ENCODE measurements around the gene CACNG6. TPM values are rescaled to one million over a fixed set of nuclear protein-coding genes. Genes with fewer than 3 reads are reported as not detected.

CACNG6 gene
- total and polyA plus RNA-seq, 2 donors (not counting 3 experiments of a cell fraction or from before 2014, with no cell fraction given): 5.0 to 5.4 TPM

- no peaks in the 10 kb centered on the region for H3K79me2 ChIP-seq (ENCODE audit: control insufficient read depth, insufficient read depth, low read length)
- POLR2A ChIA-PET: no interaction called here
- TF ChIP-seq POLR2A (IDR thresholded peaks at IDR 0.05; ENCODE audit: low read depth, low read length) (no peak), POLR2AphosphoS5 (IDR thresholded peaks at IDR 0.05; ENCODE audit: insufficient read depth, low read depth, low read length) (no peak), FOS (IDR thresholded peaks at IDR 0.05; ENCODE audit: borderline replicate concordance, insufficient read depth, low read length) (no peak), GATA2 (IDR thresholded peaks at IDR 0.05; ENCODE audit: insufficient read depth, insufficient read length, low read depth, low read length) (no peak)
- TF ChIP-seq, protein P1, sequence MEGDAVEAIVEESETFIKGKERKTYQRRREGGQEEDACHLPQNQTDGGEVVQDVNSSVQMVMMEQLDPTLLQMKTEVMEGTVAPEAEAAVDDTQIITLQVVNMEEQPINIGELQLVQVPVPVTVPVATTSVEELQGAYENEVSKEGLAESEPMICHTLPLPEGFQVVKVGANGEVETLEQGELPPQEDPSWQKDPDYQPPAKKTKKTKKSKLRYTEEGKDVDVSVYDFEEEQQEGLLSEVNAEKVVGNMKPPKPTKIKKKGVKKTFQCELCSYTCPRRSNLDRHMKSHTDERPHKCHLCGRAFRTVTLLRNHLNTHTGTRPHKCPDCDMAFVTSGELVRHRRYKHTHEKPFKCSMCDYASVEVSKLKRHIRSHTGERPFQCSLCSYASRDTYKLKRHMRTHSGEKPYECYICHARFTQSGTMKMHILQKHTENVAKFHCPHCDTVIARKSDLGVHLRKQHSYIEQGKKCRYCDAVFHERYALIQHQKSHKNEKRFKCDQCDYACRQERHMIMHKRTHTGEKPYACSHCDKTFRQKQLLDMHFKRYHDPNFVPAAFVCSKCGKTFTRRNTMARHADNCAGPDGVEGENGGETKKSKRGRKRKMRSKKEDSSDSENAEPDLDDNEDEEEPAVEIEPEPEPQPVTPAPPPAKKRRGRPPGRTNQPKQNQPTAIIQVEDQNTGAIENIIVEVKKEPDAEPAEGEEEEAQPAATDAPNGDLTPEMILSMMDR (IDR thresholded peaks at IDR 0.05; ENCODE audit: extremely low read depth in 1 of 2, insufficient read depth in 1 of 2, low read depth in 1 of 2, low read length in 2 of 2): no peak
- TF ChIP-seq, protein P2, sequence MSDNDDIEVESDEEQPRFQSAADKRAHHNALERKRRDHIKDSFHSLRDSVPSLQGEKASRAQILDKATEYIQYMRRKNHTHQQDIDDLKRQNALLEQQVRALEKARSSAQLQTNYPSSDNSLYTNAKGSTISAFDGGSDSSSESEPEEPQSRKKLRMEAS (IDR thresholded peaks at IDR 0.05; ENCODE audit: insufficient read depth, insufficient read length): no peak
- H3K27ac ChIP-seq (ENCODE audit: insufficient read depth, low read depth, low read length): no peak overlapping the region
- H3K9ac ChIP-seq (replicated peaks; ENCODE audit: extremely low read depth, insufficient read depth, low read length): no peak overlapping the region
- intact Hi-C loops (cut with micrococcal nuclease): no loop called here
- no peaks in the 10 kb centered on the region for H3K4me1 ChIP-seq (ENCODE audit: control insufficient read depth, extremely low read depth, insufficient read depth, low read length)
- H3K36me3 ChIP-seq (ENCODE audit: control insufficient read depth in 2 of 2, extremely low read depth in 1 of 2, insufficient read depth in 2 of 2, low read length in 2 of 2): no peaks in the 10 kb centered on the region
- DNase-seq (ENCODE audit: low read depth, low spot score) (no peak), FAIRE-seq (no peak)
- H4K20me1 ChIP-seq (replicated peaks; ENCODE audit: control insufficient read depth, extremely low read depth, insufficient read depth, low read length): no peaks in the 10 kb centered on the region
- no peak overlapping the region for H2AFZ ChIP-seq (ENCODE audit: low read depth, low read length)
- H3K4me3 ChIP-seq (replicated peaks in 1 of 3; ENCODE audit: insufficient read depth in 1 of 3, low read depth in 1 of 3, low read length in 3 of 3): no peak overlapping the region
- H3K9me3 ChIP-seq (replicated peaks; ENCODE audit: control insufficient read depth, insufficient read depth, low read length): no peaks in the 10 kb centered on the region
- CTCF ChIA-PET: interaction anchor here (0.7 to 2.0 kb wide), 2 partner anchors 19 to 27 kb away, joined by 5 to 6 read pairs; no protein-coding TSS in a partner anchor
- BruUV-seq (replicated peaks): no TSS peak
- no peak overlapping the region for H3K4me2 ChIP-seq (ENCODE audit: insufficient read depth, low read length)
- H3K27me3 ChIP-seq (ENCODE audit: control insufficient read depth in 2 of 2, insufficient read depth in 2 of 2, low read length in 2 of 2): peaks cover 14 to 19% of the 10 kb centered on the region in 2 experiments
- no peaks in the 10 kb centered on the region for H3K9me1 ChIP-seq (replicated peaks; ENCODE audit: control insufficient read depth, extremely low read depth, insufficient read depth, low read length)
- dilution Hi-C loops (cut with MboI; ENCODE audit: extremely low pct_ligation_motif_present, low sequenced_read_pairs): no loop called here
Observed at GRCh38 chr19:53966931-53967330, 24.5 kb upstream of the CACNG6 start.

- TF ChIP-seq EZH2 (IDR thresholded peaks at IDR 0.05; ENCODE audit: borderline replicate concordance, low read depth, low read length, severe bottlenecking) (no peak), POLR2A (IDR thresholded peaks at IDR 0.05; ENCODE audit: low read depth, low read length) (no peak), FOS (IDR thresholded peaks at IDR 0.05; ENCODE audit: borderline replicate concordance, insufficient read depth, low read length) (no peak), POLR2AphosphoS5 (IDR thresholded peaks at IDR 0.05; ENCODE audit: insufficient read depth, low read depth, low read length) (no peak), JUN (IDR thresholded peaks at IDR 0.05; ENCODE audit: borderline replicate concordance, insufficient read depth, insufficient read length, low read depth) (no peak)
- POLR2A ChIA-PET: no interaction called here
- Histone ChIP-seq H3K4me3 (replicated peaks in 1 of 3; ENCODE audit: insufficient read depth in 1 of 3, low read depth in 1 of 3, low read length in 3 of 3) (no peak overlapping the region), H3K36me3 (ENCODE audit: control insufficient read depth in 2 of 2, extremely low read depth in 1 of 2, insufficient read depth in 2 of 2, low read length in 2 of 2) (no peaks in the 10 kb centered on the region), H2AFZ (ENCODE audit: low read depth, low read length) (no peak overlapping the region), H3K4me2 (ENCODE audit: insufficient read depth, low read length) (no peak overlapping the region), H3K9ac (replicated peaks; ENCODE audit: extremely low read depth, insufficient read depth, low read length) (no peak overlapping the region), H3K27me3 (ENCODE audit: control insufficient read depth in 2 of 2, insufficient read depth in 2 of 2, low read length in 2 of 2) (peaks cover 3 to 9% of the 10 kb centered on the region in 2 experiments), H3K4me1 (ENCODE audit: control insufficient read depth, extremely low read depth, insufficient read depth, low read length) (no peaks in the 10 kb centered on the region), H3K9me3 (replicated peaks; ENCODE audit: control insufficient read depth, insufficient read depth, low read length) (no peaks in the 10 kb centered on the region), H3K27ac (ENCODE audit: insufficient read depth, low read depth, low read length) (no peak overlapping the region), H3K79me2 (ENCODE audit: control insufficient read depth, insufficient read depth, low read length) (no peaks in the 10 kb centered on the region), H4K20me1 (replicated peaks; ENCODE audit: control insufficient read depth, extremely low read depth, insufficient read depth, low read length) (no peaks in the 10 kb centered on the region), H3K9me1 (replicated peaks; ENCODE audit: control insufficient read depth, extremely low read depth, insufficient read depth, low read length) (no peaks in the 10 kb centered on the region)
- intact Hi-C loops (cut with micrococcal nuclease) (no loop called here), dilution Hi-C loops (cut with MboI; ENCODE audit: extremely low pct_ligation_motif_present, low sequenced_read_pairs) (no loop called here)
- BruUV-seq (replicated peaks): no TSS peak
- no peak for FAIRE-seq
- CTCF ChIA-PET: no interaction called here
- no peak for DNase-seq (ENCODE audit: low read depth, low spot score)
Observed at GRCh38 chr19:53969366-53969765, 22.1 kb upstream of the CACNG6 start.

Data from endothelial cell of umbilical vein (primary cell).